WERI-Rb-1 (cell line): ENCODE results near the gene ABCA7.

Experiments used
- DNase-seq: peaks from one replicate; pipeline ENCODE4 v3.0.0-alpha.2; 2020
- H3K27ac ChIP-seq: fragments of 250-450 bp; sonication (Bioruptor Pico); 2 replicates; pipeline ENCODE4 v1.5.1; 2020; ENCODE audit warnings: mild to moderate bottlenecking, moderate library complexity
- H3K27me3 ChIP-seq: fragments of 250-450 bp; sonication (Bioruptor Pico); 2 replicates; pipeline ENCODE4 v1.5.1; 2021; ENCODE audit warnings: mild to moderate bottlenecking, low read depth, moderate library complexity; ENCODE audit not compliant: insufficient read depth, severe bottlenecking
- H3K36me3 ChIP-seq: fragments of 250-450 bp; sonication (Bioruptor Pico); 2 replicates; pipeline ENCODE4 v1.5.1; 2020; ENCODE audit warnings: mild to moderate bottlenecking, moderate library complexity
- H3K4me3 ChIP-seq: 2 replicates; pipeline ENCODE4 v1.5.1; 2011; ENCODE audit warnings: low read depth, mild to moderate bottlenecking, control low read depth, low read length
- H3K9me3 ChIP-seq: fragments of 250-450 bp; sonication (Bioruptor Pico); 2 replicates; pipeline ENCODE4 v1.5.1; 2021; ENCODE audit warnings: mild to moderate bottlenecking, moderate library complexity; ENCODE audit not compliant: severe bottlenecking
- TF ChIP-seq, protein P1 (sequence below): IDR thresholded peaks from 2 replicates; pipeline ENCODE4 v1.5.1; 2011; ENCODE audit warnings: low read depth, mild to moderate bottlenecking, control low read depth, inconsistent platforms, low read length

ABCA7 gene

DNA sequence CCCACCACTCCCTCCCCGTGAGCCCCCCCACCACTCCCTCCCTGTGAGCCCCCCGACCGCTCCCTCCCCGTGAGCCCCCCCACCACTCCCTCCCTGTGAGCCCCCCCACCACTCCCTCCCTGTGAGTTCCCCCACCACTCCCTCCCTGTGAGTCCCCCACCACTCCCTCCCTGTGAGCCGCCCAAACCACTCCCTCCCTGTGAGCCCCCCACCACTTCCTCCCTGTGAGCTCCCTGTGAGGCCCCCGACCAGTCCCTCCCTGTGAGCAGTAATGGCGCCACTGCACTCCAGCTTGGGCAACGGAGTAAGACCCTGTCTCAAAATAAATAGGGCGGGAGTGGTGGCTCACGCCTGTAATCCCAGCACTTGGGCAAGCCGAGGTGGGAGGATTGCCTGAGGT lies 9.9 kb downstream of the ABCA7 start:
- Histone ChIP-seq H3K27me3 (no peaks in the 10 kb centered on the region), H3K27ac (no peak overlapping the region), H3K9me3 (peaks cover 2% of the 10 kb centered on the region), H3K36me3 (peaks cover 45% of the 10 kb centered on the region), H3K4me3 (no peak overlapping the region)
- TF ChIP-seq, protein P1, sequence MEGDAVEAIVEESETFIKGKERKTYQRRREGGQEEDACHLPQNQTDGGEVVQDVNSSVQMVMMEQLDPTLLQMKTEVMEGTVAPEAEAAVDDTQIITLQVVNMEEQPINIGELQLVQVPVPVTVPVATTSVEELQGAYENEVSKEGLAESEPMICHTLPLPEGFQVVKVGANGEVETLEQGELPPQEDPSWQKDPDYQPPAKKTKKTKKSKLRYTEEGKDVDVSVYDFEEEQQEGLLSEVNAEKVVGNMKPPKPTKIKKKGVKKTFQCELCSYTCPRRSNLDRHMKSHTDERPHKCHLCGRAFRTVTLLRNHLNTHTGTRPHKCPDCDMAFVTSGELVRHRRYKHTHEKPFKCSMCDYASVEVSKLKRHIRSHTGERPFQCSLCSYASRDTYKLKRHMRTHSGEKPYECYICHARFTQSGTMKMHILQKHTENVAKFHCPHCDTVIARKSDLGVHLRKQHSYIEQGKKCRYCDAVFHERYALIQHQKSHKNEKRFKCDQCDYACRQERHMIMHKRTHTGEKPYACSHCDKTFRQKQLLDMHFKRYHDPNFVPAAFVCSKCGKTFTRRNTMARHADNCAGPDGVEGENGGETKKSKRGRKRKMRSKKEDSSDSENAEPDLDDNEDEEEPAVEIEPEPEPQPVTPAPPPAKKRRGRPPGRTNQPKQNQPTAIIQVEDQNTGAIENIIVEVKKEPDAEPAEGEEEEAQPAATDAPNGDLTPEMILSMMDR = no peak
- no peak for DNase-seq

DNA sequence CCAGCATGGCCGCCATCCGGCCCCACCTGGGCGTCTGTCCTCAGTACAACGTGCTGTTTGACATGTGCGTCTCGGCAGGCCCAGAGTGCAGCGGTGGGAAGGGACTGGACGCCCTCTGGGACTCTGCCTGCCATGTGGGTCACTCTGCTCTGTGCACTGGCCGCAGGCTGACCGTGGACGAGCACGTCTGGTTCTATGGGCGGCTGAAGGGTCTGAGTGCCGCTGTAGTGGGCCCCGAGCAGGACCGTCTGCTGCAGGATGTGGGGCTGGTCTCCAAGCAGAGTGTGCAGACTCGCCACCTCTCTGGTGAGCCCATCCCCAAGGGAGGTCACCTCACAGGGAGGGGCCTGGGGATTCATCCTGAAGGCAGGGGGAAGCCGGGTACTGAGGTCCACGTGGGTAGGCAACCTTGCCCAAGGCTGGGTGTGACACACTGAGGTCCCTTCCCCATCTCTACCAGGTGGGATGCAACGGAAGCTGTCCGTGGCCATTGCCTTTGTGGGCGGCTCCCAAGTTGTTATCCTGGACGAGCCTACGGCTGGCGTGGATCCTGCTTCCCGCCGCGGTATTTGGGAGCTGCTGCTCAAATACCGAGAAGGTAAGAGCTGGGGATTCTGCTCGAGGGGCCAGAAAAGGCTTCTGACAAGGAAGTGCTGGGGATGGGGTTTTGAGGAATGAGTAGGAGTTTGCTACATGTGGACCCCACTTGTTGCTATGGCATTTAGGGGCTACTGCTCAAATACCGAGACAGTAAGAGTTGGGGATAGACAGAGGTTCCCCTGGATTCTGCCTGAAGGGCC lies 11.3 kb downstream of the ABCA7 start:
- H3K9me3 ChIP-seq = peaks cover 7% of the 10 kb centered on the region
- TF ChIP-seq, protein P1 = no peak
- H3K36me3 ChIP-seq = peaks cover 52% of the 10 kb centered on the region
- no peaks in the 10 kb centered on the region for H3K27me3 ChIP-seq
- no peak overlapping the region for H3K4me3 ChIP-seq
- no peak for DNase-seq
- H3K27ac ChIP-seq = no peak overlapping the region

DNA sequence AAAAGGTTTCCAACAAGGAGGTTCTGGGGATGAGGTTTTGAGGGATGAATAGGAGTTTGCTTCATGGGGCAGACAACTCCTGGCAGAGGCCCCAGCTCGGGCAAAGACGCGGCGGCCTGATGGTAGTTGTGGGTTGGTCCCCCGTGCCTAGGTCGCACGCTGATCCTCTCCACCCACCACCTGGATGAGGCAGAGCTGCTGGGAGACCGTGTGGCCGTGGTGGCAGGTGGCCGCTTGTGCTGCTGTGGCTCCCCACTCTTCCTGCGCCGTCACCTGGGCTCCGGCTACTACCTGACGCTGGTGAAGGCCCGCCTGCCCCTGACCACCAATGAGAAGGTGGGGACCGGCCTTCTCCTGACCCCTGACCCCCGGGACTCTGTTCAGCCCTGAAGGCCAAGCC lies 11.9 kb downstream of the ABCA7 start:
- Histone ChIP-seq H3K36me3 (peaks cover 53% of the 10 kb centered on the region), H3K27me3 (no peaks in the 10 kb centered on the region), H3K27ac (no peak overlapping the region), H3K4me3 (no peak overlapping the region), H3K9me3 (peaks cover 13% of the 10 kb centered on the region)
- no peak for DNase-seq
- TF ChIP-seq, protein P1 = no peak

DNA sequence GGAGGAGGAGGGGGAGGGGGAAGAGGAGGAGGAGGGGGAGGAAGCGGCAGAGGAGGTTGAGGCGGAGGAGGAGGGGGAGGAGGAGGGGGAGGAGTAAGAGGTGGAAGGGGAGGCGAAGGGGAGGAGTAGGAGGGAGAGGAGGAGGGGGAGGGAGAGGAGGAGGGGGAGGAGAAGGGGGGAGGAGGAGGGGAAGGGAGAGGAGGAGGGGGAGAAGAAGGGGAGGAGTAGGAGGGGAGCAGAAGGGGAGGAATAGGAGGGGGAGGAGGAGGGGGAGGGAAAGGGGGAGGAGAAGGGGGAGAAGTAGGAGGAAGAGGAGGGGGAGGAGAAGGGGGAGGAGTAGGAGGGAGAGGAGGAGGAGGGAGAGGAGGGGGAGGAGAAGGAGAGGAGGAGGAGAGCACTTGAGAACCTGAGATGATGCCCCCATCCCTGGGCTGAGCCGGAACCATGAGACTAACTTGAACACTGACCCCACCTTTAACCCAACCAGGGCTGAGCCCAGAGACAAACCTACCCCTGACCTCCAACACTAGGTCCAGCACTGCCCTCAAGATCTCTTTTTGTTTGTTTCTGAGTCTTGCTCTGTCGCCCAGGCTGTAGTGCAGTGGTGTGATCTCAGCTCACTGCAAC lies 12.6 kb downstream of the ABCA7 start:
- H3K9me3 ChIP-seq = peaks cover 20% of the 10 kb centered on the region
- TF ChIP-seq, protein P1 = no peak
- no peaks in the 10 kb centered on the region for H3K27me3 ChIP-seq
- no peak for DNase-seq
- H3K4me3 ChIP-seq = no peak overlapping the region
- H3K27ac ChIP-seq = no peak overlapping the region
- peaks cover 53% of the 10 kb centered on the region for H3K36me3 ChIP-seq

DNA sequence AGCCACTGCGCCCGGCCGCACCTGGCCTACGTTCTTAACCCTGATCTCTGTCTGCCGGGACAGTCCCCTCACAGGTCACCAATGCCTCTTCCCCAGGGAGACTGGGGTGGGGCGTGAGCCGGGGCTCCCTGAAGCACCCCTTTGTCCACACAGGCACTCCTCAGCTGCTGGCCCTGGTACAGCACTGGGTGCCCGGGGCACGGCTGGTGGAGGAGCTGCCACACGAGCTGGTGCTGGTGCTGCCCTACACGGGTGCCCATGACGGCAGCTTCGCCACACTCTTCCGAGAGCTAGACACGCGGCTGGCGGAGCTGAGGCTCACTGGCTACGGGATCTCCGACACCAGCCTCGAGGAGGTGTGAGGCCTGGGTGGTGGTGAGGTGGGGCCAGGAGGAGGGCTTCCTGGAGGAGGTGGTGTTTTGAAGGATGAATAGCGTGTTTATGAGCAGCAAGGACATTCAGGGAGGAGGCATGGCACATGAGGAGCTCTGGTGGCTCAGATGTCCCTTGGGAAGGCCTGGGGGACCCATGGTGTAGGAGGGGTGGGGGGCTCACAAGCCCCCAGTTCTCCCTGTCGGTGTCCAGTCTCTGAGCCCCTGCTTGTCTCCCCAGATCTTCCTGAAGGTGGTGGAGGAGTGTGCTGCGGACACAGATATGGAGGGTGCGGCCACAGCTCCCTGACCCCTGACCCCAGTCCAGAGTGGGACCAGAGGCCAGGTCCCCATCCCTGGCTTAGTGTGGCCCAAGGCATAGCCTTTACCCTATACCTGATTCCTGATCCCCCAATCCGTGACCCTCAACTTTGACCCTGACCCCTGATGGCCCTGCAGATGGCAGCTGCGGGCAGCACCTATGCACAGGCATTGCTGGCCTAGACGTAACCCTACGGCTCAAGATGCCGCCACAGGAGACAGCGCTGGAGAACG lies 13.5 kb downstream of the ABCA7 start:
- TF ChIP-seq, protein P1 = no peak
- no peak for DNase-seq
- H3K36me3 ChIP-seq = peaks cover 58% of the 10 kb centered on the region

More for the DNA sequence above, 13.5 kb downstream of the ABCA7 start:
- Histone ChIP-seq H3K9me3 (peaks cover 30% of the 10 kb centered on the region), H3K27ac (no peak overlapping the region), H3K4me3 (no peak overlapping the region), H3K27me3 (no peaks in the 10 kb centered on the region)
